Astrocyte (in vitro differentiated cells and primary cell): ENCODE data around the gene KHK.
"Not testable (repeated sequence)": the region's sequence is repeated elsewhere in the genome, so short reads cannot be mapped to it uniquely, and the experiment has no call there.

Experiments
- CTCF ChIP-seq: IDR thresholded peaks from 2 replicates; pipeline ENCODE4 v1.5.1; 2011; ENCODE audit warnings: low read depth, mild to moderate bottlenecking, inconsistent platforms, low read length, moderate library complexity; ENCODE audit not compliant: insufficient read depth
- EZH2 ChIP-seq: IDR thresholded peaks from 2 replicates; pipeline ENCODE4 v1.6.1; 2012; ENCODE audit warnings: mild to moderate bottlenecking, low read length, inconsistent platforms; ENCODE audit not compliant: insufficient read depth

- not testable (repeated sequence) for TF ChIP-seq EZH2, CTCF
Measured at GRCh38 chr2:27075566-27075871, 11.1 kb upstream of the KHK start.
